GM08714 (cell line): ENCODE measurements around the gene IFIT1.

ENCODE experiments used
- H3K4me3 ChIP-seq: fragments of 200-500 bp; sonication (Bioruptor generic); 2 replicates; pipeline ENCODE4 v1.5.1; 2014; ENCODE audit warnings: mild to moderate bottlenecking, low read length, inconsistent platforms
- ZNF274 ChIP-seq: IDR thresholded peaks from 2 replicates; pipeline ENCODE4 v1.6.1; 2012; ENCODE audit warnings: mild to moderate bottlenecking, low read depth, low read length

Gene IFIT1

GRCh38 chr10:89391907-89392756 is at the start of gene IFIT1:
Gene IFIT1, plus strand, starts transcription at chr10:89392623. Its CDS starts 90 bp downstream, at chr10:89392713.
- H3K4me3 ChIP-seq, result peak within 1 kb of the TSS; percentile 97
- no peak for TF ChIP-seq ZNF274

- no peak for TF ChIP-seq ZNF274
- no peak overlapping the region for H3K4me3 ChIP-seq
Measured at GRCh38 chr10:89343089-89343767, 49.2 kb upstream of the IFIT1 start.

- H3K4me3 ChIP-seq, result no peak overlapping the region
Measured at GRCh38 chr10:89344156-89344555, 48.3 kb upstream of the IFIT1 start.

GRCh38 chr10:89345367-89346000 is 46.9 kb upstream of the IFIT1 start:
- TF ChIP-seq ZNF274, result no peak
- no peak overlapping the region for H3K4me3 ChIP-seq

More at GRCh38 chr10:89344156-89344555, 48.3 kb upstream of the IFIT1 start:
- no peak for TF ChIP-seq ZNF274

GRCh38 chr10:89346405-89347254 is 45.8 kb upstream of the IFIT1 start:
- TF ChIP-seq ZNF274, result no peak
- no peak overlapping the region for H3K4me3 ChIP-seq

GRCh38 chr10:89347701-89348457 is 44.5 kb upstream of the IFIT1 start:
- TF ChIP-seq ZNF274, result no peak
- H3K4me3 ChIP-seq, result no peak overlapping the region

GRCh38 chr10:89348481-89348880 is 43.9 kb upstream of the IFIT1 start:
- H3K4me3 ChIP-seq, result no peak overlapping the region; the same call in 1 of the 2 replicates
- no peak for TF ChIP-seq ZNF274

- TF ChIP-seq ZNF274, result no peak
- H3K4me3 ChIP-seq, result no peak overlapping the region
Measured at GRCh38 chr10:89348975-89349374, 43.4 kb upstream of the IFIT1 start.

- H3K4me3 ChIP-seq, result peak overlapping the region; percentile 41; the same call in 1 of the 2 replicates
Measured at GRCh38 chr10:89350631-89351315, 41.6 kb upstream of the IFIT1 start.

GRCh38 chr10:89351412-89351779 is 41.0 kb upstream of the IFIT1 start:
- peak overlapping the region; percentile 41; the same call in 1 of the 2 replicates for H3K4me3 ChIP-seq

GRCh38 chr10:89351780-89352597 is 40.4 kb upstream of the IFIT1 start:
- TF ChIP-seq ZNF274, result no peak
- H3K4me3 ChIP-seq, result peak overlapping the region; percentile 41; the same call in 1 of the 2 replicates

More at GRCh38 chr10:89351412-89351779, 41.0 kb upstream of the IFIT1 start:
- no peak for TF ChIP-seq ZNF274

- no peak overlapping the region for H3K4me3 ChIP-seq
- no peak for TF ChIP-seq ZNF274
Measured at GRCh38 chr10:89352802-89353201, 39.6 kb upstream of the IFIT1 start.
